Lung (tissue), 12 donors: ENCODE data around the gene MYO16. TPM values are rescaled to one million over a fixed set of nuclear protein-coding genes. Genes with fewer than 3 reads are reported as not detected.

Source experiments
- ATAC-seq: fragments of 200-7000 bp; cut with Tn5 transposase; one replicate; pipeline ENCODE4 v1.9.1; 2020; ENCODE audit warnings: moderate number of reproducible peaks; ENCODE audit not compliant: insufficient read depth, low FRiP score
- DNase-seq, 3 donors: peaks; one replicate each; pipeline ENCODE4 v3.0.0-alpha.2; 2013 to 2017
- H3K27ac ChIP-seq, 2 donors: one replicate each; pipeline ENCODE4 v1.5.1; 2013; ENCODE audit warnings: mild to moderate bottlenecking in 2 of 2, moderate library complexity in 2 of 2, control low read depth in 1 of 2, inconsistent platforms in 1 of 2, low read depth in 1 of 2, low read length in 1 of 2
- H3K27me3 ChIP-seq, 3 donors: one replicate each; pipeline ENCODE4 v1.5.1; 2013; ENCODE audit warnings: low read length in 2 of 3; ENCODE audit not compliant: control insufficient read depth in 3 of 3, insufficient read depth in 3 of 3
- H3K36me3 ChIP-seq, 4 donors: one replicate each; pipeline ENCODE4 v1.5.1; 2013; ENCODE audit warnings: low read length in 4 of 4, mild to moderate bottlenecking in 1 of 4, moderate library complexity in 1 of 4; ENCODE audit not compliant: control insufficient read depth in 4 of 4, insufficient read depth in 4 of 4
- H3K4me1 ChIP-seq, 5 donors: one replicate each; pipeline ENCODE4 v1.5.1; 2013; ENCODE audit warnings: low read length in 5 of 5, mild to moderate bottlenecking in 2 of 5, moderate library complexity in 1 of 5; ENCODE audit not compliant: control insufficient read depth in 5 of 5, insufficient read depth in 5 of 5
- H3K4me3 ChIP-seq: one replicate; pipeline ENCODE4 v1.5.1; 2013; ENCODE audit warnings: mild to moderate bottlenecking, control low read depth, moderate library complexity
- H3K9ac ChIP-seq, 2 donors: one replicate each; pipeline ENCODE4 v1.5.1; 2013; ENCODE audit warnings: low read length in 2 of 2, control low read depth in 1 of 2; ENCODE audit not compliant: insufficient read depth in 1 of 2
- H3K9me3 ChIP-seq, 4 donors: one replicate each; pipeline ENCODE4 v1.5.1; 2013; ENCODE audit warnings: low read length in 3 of 4, mild to moderate bottlenecking in 1 of 4, moderate library complexity in 1 of 4; ENCODE audit not compliant: control insufficient read depth in 4 of 4, insufficient read depth in 3 of 4
- CTCF ChIP-seq: IDR thresholded peaks from 2 replicates; pipeline ENCODE4 v1.5.1; 2012; ENCODE audit warnings: mild to moderate bottlenecking; ENCODE audit errors: control extremely low read depth, extremely low read depth
- WGBS, 2 donors: extraction: QIAGEN DNeasy Blood & Tissue Kit; methylation state at CpG; one replicate each; pipeline ENCODE4 v1.1.7; 2013; 5-methylcytosine and 5-hydroxymethylcytosine counted together
- polyA plus RNA-seq, 2 donors: library from polyadenylated mRNA; stranded (reverse); fragments of 200-250 nt; gene quantifications; one replicate each; pipeline ENCODE4 v1.2.1, GENCODE V29; 2013
- total RNA-seq, 2 donors: library from RNA; depleted of rRNA in 1 of 2; stranded (reverse); fragments of >200 nt in 1 of 2; gene quantifications; one replicate each; pipeline ENCODE4 v1.2.1, GENCODE V29; 2014 to 2021
- donor health status: control.
- donor health status: control.
- donor health status: Bipolar disorder and iron deficiency.
- donor health status: healthy.
- donor health status: DM: yes; HTN: yes; CAD: no.

Gene MYO16
- total and polyA plus RNA-seq, 4 donors = 0.12 to 13.8 (median 0.88) TPM

GRCh38 chr13:109007946-109008345 is 378.5 kb downstream of the MYO16 start:
- H3K36me3 ChIP-seq = no peaks in the 10 kb centered on the region
- H3K9me3 ChIP-seq = no peaks in the 10 kb centered on the region
- DNase-seq = no peak
- no peak for TF ChIP-seq CTCF
- 71 to 82% methylated on average over 3 of the region's 3 CpGs for WGBS, 2 donors
- ATAC-seq = no peak
- no peak overlapping the region for H3K4me3 ChIP-seq
- H3K9ac ChIP-seq = no peak overlapping the region
- no peaks in the 10 kb centered on the region for H3K4me1 ChIP-seq
- H3K27me3 ChIP-seq = no peaks in the 10 kb centered on the region
- H3K27ac ChIP-seq = no peak overlapping the region

GRCh38 chr13:109009756-109010155 is 380.3 kb downstream of the MYO16 start:
- no peak for DNase-seq
- ATAC-seq = no peak
- no peaks in the 10 kb centered on the region for H3K4me1 ChIP-seq
- H3K9me3 ChIP-seq = no peaks in the 10 kb centered on the region
- no peaks in the 10 kb centered on the region for H3K27me3 ChIP-seq
- TF ChIP-seq CTCF = no peak
- H3K4me3 ChIP-seq = no peak overlapping the region
- no peak overlapping the region for H3K9ac ChIP-seq
- H3K27ac ChIP-seq = no peak overlapping the region
- H3K36me3 ChIP-seq = no peaks in the 10 kb centered on the region
- 90 to 92% methylated on average over 4 of the region's 4 CpGs for WGBS, 2 donors

- WGBS, 2 donors = 26 to 27% methylated on average over 1 of the region's 1 CpG
- DNase-seq (peak in 1 of 3 donors; percentile 0), ATAC-seq (no peak)
- Histone ChIP-seq H3K36me3 (no peaks in the 10 kb centered on the region), H3K4me1 (no peaks in the 10 kb centered on the region), H3K27ac (no peak overlapping the region), H3K27me3 (no peaks in the 10 kb centered on the region), H3K9ac (no peak overlapping the region), H3K4me3 (no peak overlapping the region), H3K9me3 (no peaks in the 10 kb centered on the region)
- no peak for TF ChIP-seq CTCF
Measured at GRCh38 chr13:109010912-109011311, 381.5 kb downstream of the MYO16 start.

- Histone ChIP-seq H3K9me3 (no peaks in the 10 kb centered on the region), H3K9ac (no peak overlapping the region), H3K4me1 (no peaks in the 10 kb centered on the region), H3K27ac (no peak overlapping the region), H3K36me3 (no peaks in the 10 kb centered on the region), H3K27me3 (no peaks in the 10 kb centered on the region), H3K4me3 (no peak overlapping the region)
- no peak for TF ChIP-seq CTCF
- DNase-seq (no peak), ATAC-seq (no peak)
- WGBS, 2 donors = 81 to 87% methylated on average over 5 of the region's 5 CpGs
Measured at GRCh38 chr13:109012115-109012514, 382.7 kb downstream of the MYO16 start.
